Osteoblast (primary cell): ENCODE measurements around the gene THSD7A. TPM values are rescaled to one million over a fixed set of nuclear protein-coding genes. Genes with fewer than 3 reads are reported as not detected.

ENCODE experiments used
- DNase-seq: peaks from one replicate; pipeline ENCODE4 v3.0.0; 2011; ENCODE audit warnings: low spot score, mixed read lengths; ENCODE audit not compliant: insufficient read length; ENCODE audit errors: missing footprints
- H2AFZ ChIP-seq: 2 replicates; pipeline ENCODE4 v1.6.0; 2011; ENCODE audit warnings: mild to moderate bottlenecking, low read length
- H3K27ac ChIP-seq: 2 replicates; pipeline ENCODE4 v1.5.1; 2011; ENCODE audit warnings: mild to moderate bottlenecking, low read depth, low read length, moderate library complexity
- H3K27me3 ChIP-seq: 2 replicates; pipeline ENCODE4 v1.6.0; 2012; ENCODE audit warnings: mild to moderate bottlenecking, control low read depth, inconsistent platforms, low read length, moderate library complexity; ENCODE audit not compliant: insufficient read depth
- H3K36me3 ChIP-seq: 2 replicates; pipeline ENCODE4 v1.5.1; 2011; ENCODE audit warnings: mild to moderate bottlenecking, low read length, control low read depth, moderate library complexity; ENCODE audit not compliant: insufficient read depth
- H3K4me1 ChIP-seq: 2 replicates; pipeline ENCODE4 v1.5.1; 2011; ENCODE audit warnings: mild to moderate bottlenecking, low read length, control low read depth, moderate library complexity; ENCODE audit not compliant: insufficient read depth
- H3K4me2 ChIP-seq: 2 replicates; pipeline ENCODE4 v1.6.0; 2011; ENCODE audit warnings: mild to moderate bottlenecking, low read length; ENCODE audit not compliant: insufficient read depth
- H3K4me3 ChIP-seq: fragments of 200-600 bp; sonication (generic); 3 replicates; pipeline ENCODE4 v1.5.1; 2012; ENCODE audit warnings: mild to moderate bottlenecking, low read length, inconsistent platforms; ENCODE audit not compliant: insufficient read depth
- H3K79me2 ChIP-seq: 2 replicates; pipeline ENCODE4 v1.6.0; 2012; ENCODE audit warnings: mild to moderate bottlenecking, low read length, control low read depth, inconsistent platforms; ENCODE audit not compliant: insufficient read depth
- H3K9me3 ChIP-seq: 2 replicates; pipeline ENCODE4 v1.5.1; 2011; ENCODE audit warnings: low read depth, low read length, control low read depth
- H4K20me1 ChIP-seq: 2 replicates; pipeline ENCODE4 v1.6.0; 2012; ENCODE audit warnings: mild to moderate bottlenecking, low read length, control low read depth; ENCODE audit not compliant: insufficient read depth
- CTCF ChIP-seq: IDR thresholded peaks from 2 replicates; pipeline ENCODE4 v1.5.1; 2011; ENCODE audit warnings: mild to moderate bottlenecking, low read depth, low read length, moderate library complexity; ENCODE audit errors: extremely low read depth
- total RNA-seq: library from RNA; depleted of rRNA; stranded (reverse); fragments of >200 nt; gene quantifications from 2 replicates; pipeline ENCODE4 v1.2.3, GENCODE V29; 2012

Gene THSD7A
- total RNA-seq, 1 donor: under 0.01 TPM

DNA sequence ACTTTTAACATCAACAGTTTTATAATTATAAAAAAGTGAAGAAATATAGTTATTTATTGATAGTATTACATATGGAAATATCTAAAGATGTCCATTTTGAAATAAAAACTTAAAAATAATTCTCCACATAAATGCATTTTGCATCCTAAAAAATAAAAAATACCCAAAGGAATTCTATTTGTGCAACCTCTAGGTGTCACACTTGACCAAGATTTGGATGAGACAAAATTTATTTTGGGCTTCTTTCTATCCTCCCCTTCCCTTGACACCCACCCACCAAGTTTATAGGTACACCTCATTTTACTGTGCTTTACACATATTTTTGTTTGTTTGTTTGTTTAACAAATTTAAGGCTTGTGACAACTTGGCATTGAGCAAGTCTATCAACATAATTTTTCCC is 3.3 kb upstream of the THSD7A start:
- no peaks in the 10 kb centered on the region for H3K36me3 ChIP-seq
- no peak overlapping the region for H3K4me3 ChIP-seq
- peak; percentile 29 for TF ChIP-seq CTCF
- no peak overlapping the region for H3K27ac ChIP-seq
- H3K4me1 ChIP-seq: peaks cover 8% of the 10 kb centered on the region
- no peaks in the 10 kb centered on the region for H4K20me1 ChIP-seq
- H3K79me2 ChIP-seq: no peaks in the 10 kb centered on the region
- H3K27me3 ChIP-seq: peaks cover 9% of the 10 kb centered on the region
- H2AFZ ChIP-seq: no peak overlapping the region
- no peak for DNase-seq
- no peaks in the 10 kb centered on the region for H3K9me3 ChIP-seq
- no peak overlapping the region for H3K4me2 ChIP-seq

DNA sequence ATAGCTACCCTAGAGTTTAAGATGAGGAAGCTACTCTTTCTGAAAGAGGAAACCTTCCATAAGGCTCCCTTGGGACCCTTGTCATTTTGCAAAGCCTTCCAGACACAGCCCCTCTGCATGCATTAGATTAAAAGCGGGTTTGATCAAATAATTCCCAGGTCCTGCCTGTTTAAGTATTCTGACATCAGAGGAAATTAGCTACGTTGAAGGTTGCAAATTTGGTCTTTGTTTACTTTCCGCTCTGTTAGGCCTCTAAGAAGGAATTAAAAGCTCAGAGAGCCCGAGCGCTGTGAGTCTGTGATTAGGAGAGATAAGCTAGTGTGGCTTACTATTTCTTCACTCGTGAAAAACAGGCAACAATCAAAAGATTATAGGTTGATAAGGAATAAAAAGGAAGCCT is 1.4 kb upstream of the THSD7A start:
- Histone ChIP-seq H3K79me2 (no peaks in the 10 kb centered on the region), H3K4me1 (peaks cover 8% of the 10 kb centered on the region), H4K20me1 (no peaks in the 10 kb centered on the region), H3K4me2 (no peak overlapping the region), H3K27me3 (peaks cover 9% of the 10 kb centered on the region), H3K27ac (no peak overlapping the region), H3K36me3 (no peaks in the 10 kb centered on the region), H3K9me3 (no peaks in the 10 kb centered on the region), H2AFZ (no peak overlapping the region), H3K4me3 (no peak overlapping the region)
- TF ChIP-seq CTCF: no peak
- DNase-seq: no peak

GRCh38 chr7:11831156-11831735 is 752 bp downstream of the THSD7A start:
- Histone ChIP-seq H3K9me3 (no peaks in the 10 kb centered on the region), H4K20me1 (no peaks in the 10 kb centered on the region), H3K27ac (no peak overlapping the region), H3K4me1 (peaks cover 8% of the 10 kb centered on the region), H3K79me2 (no peaks in the 10 kb centered on the region), H3K4me3 (peak overlapping the region; percentile 70), H2AFZ (peak overlapping the region; percentile 82), H3K27me3 (peaks cover 9% of the 10 kb centered on the region), H3K4me2 (peak overlapping the region; percentile 92), H3K36me3 (no peaks in the 10 kb centered on the region)
- no peak for TF ChIP-seq CTCF
- DNase-seq: peak; percentile 51

DNA sequence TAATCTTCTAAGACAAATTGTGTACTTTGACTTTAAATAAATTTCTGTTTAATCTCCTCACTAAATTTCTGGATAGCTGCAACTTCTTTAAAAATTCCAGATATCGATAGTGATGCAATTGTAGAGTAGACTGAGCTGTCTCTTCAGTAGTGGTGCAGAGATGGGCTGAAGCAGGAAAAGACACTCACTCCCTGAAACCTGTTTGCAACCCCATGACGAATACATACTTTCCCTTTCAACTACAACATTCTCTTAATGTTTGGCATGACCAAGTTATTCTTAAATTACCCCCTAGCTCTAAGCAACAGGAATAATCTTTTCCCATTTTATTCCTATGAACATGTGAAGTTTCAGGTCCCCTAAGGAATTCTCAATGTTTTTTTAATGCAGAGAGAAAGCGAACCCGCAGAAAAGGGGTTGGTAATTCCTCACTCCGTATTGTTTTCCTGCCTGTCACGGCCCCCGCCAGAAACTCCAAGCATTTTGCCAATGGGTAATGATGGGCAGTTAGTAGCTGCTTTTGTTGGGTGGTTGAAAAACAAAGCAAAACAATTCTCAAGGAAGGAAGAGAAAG is 1.3 kb downstream of the THSD7A start:
- peaks cover 8% of the 10 kb centered on the region for H3K4me1 ChIP-seq
- no peaks in the 10 kb centered on the region for H3K36me3 ChIP-seq
- H3K79me2 ChIP-seq: no peaks in the 10 kb centered on the region
- peak overlapping the region; percentile 82 for H2AFZ ChIP-seq
- H3K4me3 ChIP-seq: peak overlapping the region; percentile 70
- H3K27ac ChIP-seq: no peak overlapping the region
- peak; percentile 19 for DNase-seq
- TF ChIP-seq CTCF: no peak
- H3K27me3 ChIP-seq: peaks cover 9% of the 10 kb centered on the region
- no peaks in the 10 kb centered on the region for H3K9me3 ChIP-seq
- no peaks in the 10 kb centered on the region for H4K20me1 ChIP-seq
- H3K4me2 ChIP-seq: peak overlapping the region; percentile 92
